HEK293 (cell line): ENCODE data around the gene ZNF799.

Experiments
- CTCF ChIA-PET: fragments of 350-600 bp; formaldehyde crosslinking; extraction: SDS; loops from one replicate; lab custom pipeline; 2021; ENCODE audit warnings: antibody characterized with exemption; lab: Yijun Ruan, JAX
- POLR2A ChIA-PET: fragments of 300-600 bp; formaldehyde crosslinking; extraction: SDS; loops from one replicate; lab custom pipeline; 2020; ENCODE audit warnings: antibody characterized with exemption, inconsistent platforms; lab: Yijun Ruan, JAX
- H3K27ac ChIP-seq: fragments of 200-500 bp; sonication (Bioruptor generic); 2 replicates; pipeline ENCODE4 v1.5.1; 2014; ENCODE audit warnings: low read depth, low read length, control low read depth, inconsistent platforms; ENCODE audit errors: extremely low read depth
- H3K36me3 ChIP-seq, 2 experiments: fragments of 200-500 bp in 1 of 2; sonication (Bioruptor generic) in 1 of 2; 1 replicate in 1 of 2; 2 replicates in 1 of 2; pipeline ENCODE4 v1.5.1; 2014 to 2017; ENCODE audit warnings: inconsistent platforms in 2 of 2, low read length in 2 of 2; ENCODE audit not compliant: control insufficient read depth in 2 of 2, insufficient read depth in 1 of 2
- H3K4me1 ChIP-seq: fragments of 200-500 bp; sonication (Bioruptor generic); 2 replicates; pipeline ENCODE4 v1.5.1; 2014; ENCODE audit warnings: mild to moderate bottlenecking, low read length, inconsistent platforms; ENCODE audit not compliant: control insufficient read depth, insufficient read depth
- H3K4me3 ChIP-seq: 2 replicates; pipeline ENCODE4 v1.5.1; 2011; ENCODE audit warnings: low read depth, mild to moderate bottlenecking, control low read depth, low read length, moderate library complexity
- H3K9me3 ChIP-seq: fragments of 200-500 bp; sonication (Bioruptor generic); 2 replicates; pipeline ENCODE4 v1.5.1; 2014; ENCODE audit warnings: low read depth, low read length, inconsistent platforms; ENCODE audit not compliant: control insufficient read depth, insufficient read depth
- GLI2 ChIP-seq: fragments of 450-650 bp; formaldehyde crosslinking; IDR thresholded peaks from 2 replicates; pipeline ENCODE4; 2017; ENCODE audit warnings: missing biosample characterization, missing genetic modification characterization, low read depth, borderline replicate concordance
- KLF1 ChIP-seq: fragments of 450-650 bp; formaldehyde crosslinking; IDR thresholded peaks from 2 replicates; pipeline ENCODE4 v1.5.1; 2016; ENCODE audit warnings: missing biosample characterization, missing genetic modification characterization
- KLF10 ChIP-seq: fragments of 450-650 bp; IDR thresholded peaks from 2 replicates; pipeline ENCODE4 v1.5.1; 2018; ENCODE audit warnings: missing biosample characterization, mild to moderate bottlenecking, missing genetic modification characterization
- KLF16 ChIP-seq: fragments of 450-650 bp; formaldehyde crosslinking; IDR thresholded peaks from 2 replicates; pipeline ENCODE4 v1.5.1; 2017; ENCODE audit warnings: missing biosample characterization, missing genetic modification characterization
- SCRT2 ChIP-seq: fragments of 450-650 bp; formaldehyde crosslinking; IDR thresholded peaks from 2 replicates; pipeline ENCODE4 v1.5.1; 2016; ENCODE audit warnings: missing biosample characterization, missing genetic modification characterization
- SETDB1 ChIP-seq: IDR thresholded peaks from one replicate; pipeline ENCODE4 v1.6.1; 2017; ENCODE audit warnings: mild to moderate bottlenecking, low read length, moderate library complexity, mixed read lengths; ENCODE audit not compliant: insufficient read length
- TCF7L2 ChIP-seq: IDR thresholded peaks from 2 replicates; pipeline ENCODE4 v1.6.1; 2011; ENCODE audit warnings: low read depth, mild to moderate bottlenecking, inconsistent platforms, low read length, moderate library complexity, borderline replicate concordance
- WT1 ChIP-seq: fragments of 450-650 bp; formaldehyde crosslinking; IDR thresholded peaks from 2 replicates; pipeline ENCODE4 v1.5.1; 2016; ENCODE audit warnings: missing biosample characterization, missing genetic modification characterization
- ZBTB20 ChIP-seq: fragments of 450-650 bp; formaldehyde crosslinking; IDR thresholded peaks from 2 replicates; pipeline ENCODE4 v1.5.1; 2016; ENCODE audit warnings: missing biosample characterization, missing genetic modification characterization
- ZBTB48 ChIP-seq: fragments of 450-650 bp; formaldehyde crosslinking; IDR thresholded peaks from 2 replicates; pipeline ENCODE4 v1.5.1; 2016; ENCODE audit warnings: missing biosample characterization, missing genetic modification characterization
- ZNF19 ChIP-seq: fragments of 450-650 bp; formaldehyde crosslinking; IDR thresholded peaks from 2 replicates; pipeline ENCODE4; 2016; ENCODE audit warnings: missing biosample characterization, missing genetic modification characterization, low read depth
- ZNF239 ChIP-seq: fragments of 450-650 bp; formaldehyde crosslinking; IDR thresholded peaks from 2 replicates; pipeline ENCODE4 v1.5.1; 2016; ENCODE audit warnings: missing biosample characterization, missing genetic modification characterization
- ZNF248 ChIP-seq: fragments of 450-650 bp; formaldehyde crosslinking; IDR thresholded peaks from 2 replicates; pipeline ENCODE4 v1.5.1; 2017; ENCODE audit warnings: missing biosample characterization, missing genetic modification characterization
- ZNF274 ChIP-seq, 2 experiments: fragments of 200-500 bp in 1 of 2; fragments of 450-650 bp in 1 of 2; sonication (Bioruptor generic) in 1 of 2; formaldehyde crosslinking in 1 of 2; IDR thresholded peaks; 2 replicates each; pipeline versions ENCODE4 v1.5.1 to v1.6.1; 2014 to 2016; ENCODE audit warnings: borderline replicate concordance in 1 of 2, inconsistent platforms in 1 of 2, low read length in 1 of 2, missing biosample characterization in 1 of 2, missing genetic modification characterization in 1 of 2
- ZNF302 ChIP-seq: fragments of 450-650 bp; formaldehyde crosslinking; IDR thresholded peaks from 2 replicates; pipeline ENCODE4 v1.5.1; 2016; ENCODE audit warnings: missing biosample characterization, missing genetic modification characterization, low read depth
- ZNF501 ChIP-seq: fragments of 450-650 bp; formaldehyde crosslinking; IDR thresholded peaks from 2 replicates; pipeline ENCODE4 v1.5.1; 2016; ENCODE audit warnings: missing biosample characterization, missing genetic modification characterization
- ZNF791 ChIP-seq: fragments of 450-650 bp; formaldehyde crosslinking; IDR thresholded peaks from 2 replicates; pipeline ENCODE4 v1.5.1; 2016; ENCODE audit warnings: missing biosample characterization, missing genetic modification characterization
- TF ChIP-seq, protein P1 (sequence below): fragments of 450-650 bp; formaldehyde crosslinking; conservative IDR thresholded peaks from 2 replicates; pipeline ENCODE4 v1.5.1; 2016; ENCODE audit warnings: low read depth, missing biosample characterization, missing genetic modification characterization
- TF ChIP-seq, protein P2 (sequence below): fragments of 450-650 bp; formaldehyde crosslinking; IDR thresholded peaks from 2 replicates; pipeline ENCODE4 v1.5.1; 2016; ENCODE audit warnings: missing biosample characterization, missing genetic modification characterization, low read depth
- TF ChIP-seq, protein P3 (sequence below): IDR thresholded peaks from 2 replicates; pipeline ENCODE4 v1.6.1; 2011; ENCODE audit warnings: mild to moderate bottlenecking, low read depth, low read length, borderline replicate concordance
- TF ChIP-seq, protein P4 (sequence below): fragments of 450-650 bp; formaldehyde crosslinking; IDR thresholded peaks from 2 replicates; pipeline ENCODE4 v1.5.1; 2017; ENCODE audit warnings: missing biosample characterization, missing genetic modification characterization

ZNF799 gene

DNA sequence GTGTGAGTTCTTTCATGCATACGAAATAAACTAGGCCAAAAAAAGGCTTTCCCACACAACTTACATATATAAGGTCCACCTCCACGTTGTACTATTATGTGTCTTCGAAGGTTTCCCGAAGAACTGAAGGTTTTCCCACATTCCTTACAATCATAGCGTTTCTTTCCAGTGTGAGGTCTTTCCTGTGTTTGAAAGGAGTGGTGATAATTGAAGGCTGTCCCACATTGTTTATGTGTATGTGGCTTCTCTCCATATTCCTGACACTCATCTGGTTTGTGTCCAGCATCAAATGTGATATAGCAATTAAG lies 50.2 kb downstream of the ZNF799 start:
- TF ChIP-seq SETDB1, result peak; percentile 21
- TF ChIP-seq, protein P1, sequence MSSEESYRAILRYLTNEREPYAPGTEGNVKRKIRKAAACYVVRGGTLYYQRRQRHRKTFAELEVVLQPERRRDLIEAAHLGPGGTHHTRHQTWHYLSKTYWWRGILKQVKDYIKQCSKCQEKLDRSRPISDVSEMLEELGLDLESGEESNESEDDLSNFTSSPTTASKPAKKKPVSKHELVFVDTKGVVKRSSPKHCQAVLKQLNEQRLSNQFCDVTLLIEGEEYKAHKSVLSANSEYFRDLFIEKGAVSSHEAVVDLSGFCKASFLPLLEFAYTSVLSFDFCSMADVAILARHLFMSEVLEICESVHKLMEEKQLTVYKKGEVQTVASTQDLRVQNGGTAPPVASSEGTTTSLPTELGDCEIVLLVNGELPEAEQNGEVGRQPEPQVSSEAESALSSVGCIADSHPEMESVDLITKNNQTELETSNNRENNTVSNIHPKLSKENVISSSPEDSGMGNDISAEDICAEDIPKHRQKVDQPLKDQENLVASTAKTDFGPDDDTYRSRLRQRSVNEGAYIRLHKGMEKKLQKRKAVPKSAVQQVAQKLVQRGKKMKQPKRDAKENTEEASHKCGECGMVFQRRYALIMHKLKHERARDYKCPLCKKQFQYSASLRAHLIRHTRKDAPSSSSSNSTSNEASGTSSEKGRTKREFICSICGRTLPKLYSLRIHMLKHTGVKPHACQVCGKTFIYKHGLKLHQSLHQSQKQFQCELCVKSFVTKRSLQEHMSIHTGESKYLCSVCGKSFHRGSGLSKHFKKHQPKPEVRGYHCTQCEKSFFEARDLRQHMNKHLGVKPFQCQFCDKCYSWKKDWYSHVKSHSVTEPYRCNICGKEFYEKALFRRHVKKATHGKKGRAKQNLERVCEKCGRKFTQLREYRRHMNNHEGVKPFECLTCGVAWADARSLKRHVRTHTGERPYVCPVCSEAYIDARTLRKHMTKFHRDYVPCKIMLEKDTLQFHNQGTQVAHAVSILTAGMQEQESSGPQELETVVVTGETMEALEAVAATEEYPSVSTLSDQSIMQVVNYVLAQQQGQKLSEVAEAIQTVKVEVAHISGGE, result no peak
- TF ChIP-seq, all 188 proteins: peak for 1
- CTCF ChIA-PET, result no interaction called here
- no peak overlapping the region for H3K27ac ChIP-seq
- H3K4me1 ChIP-seq, result no peaks in the 10 kb centered on the region
- no peaks in the 10 kb centered on the region for H3K9me3 ChIP-seq
- POLR2A ChIA-PET, result no interaction called here
- peaks cover 0 to 15% of the 10 kb centered on the region in 2 experiments; a peak in 1 of 3 replicates for H3K36me3 ChIP-seq
- no peak overlapping the region for H3K4me3 ChIP-seq

DNA sequence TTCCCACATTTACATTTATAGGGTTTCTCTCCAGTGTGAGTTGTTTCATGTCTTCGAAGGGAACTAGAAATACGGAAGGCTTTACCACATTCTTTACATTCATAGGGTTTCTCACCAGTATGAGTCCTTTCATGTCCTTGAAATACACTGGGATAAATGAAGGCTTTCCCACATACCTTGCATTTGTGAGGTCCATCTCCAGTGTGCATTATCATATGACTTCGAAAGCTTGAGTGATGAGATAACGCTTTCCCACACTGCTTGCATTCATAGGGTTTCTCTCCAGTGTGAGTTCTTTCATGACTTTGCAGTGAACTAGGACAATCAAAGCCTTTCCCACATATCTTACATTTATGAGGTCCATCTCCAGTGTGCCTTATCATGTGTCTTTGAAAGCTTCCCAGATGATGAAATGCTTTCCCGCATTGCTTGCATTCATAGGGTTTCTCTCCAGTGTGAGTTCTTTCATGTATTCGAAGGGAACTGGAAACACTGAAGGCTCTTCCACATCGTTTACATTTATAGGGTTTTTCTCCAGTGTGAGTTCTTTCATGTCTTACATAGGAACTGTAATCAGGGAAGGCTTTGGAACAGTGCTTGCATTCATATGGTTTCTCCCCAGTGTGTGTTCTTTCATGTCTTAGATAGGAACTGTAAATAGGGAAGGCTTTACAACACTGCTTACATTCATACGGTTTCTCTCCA lies 50.7 kb downstream of the ZNF799 start:
- Histone ChIP-seq H3K4me1 (no peaks in the 10 kb centered on the region), H3K27ac (no peak overlapping the region), H3K9me3 (no peaks in the 10 kb centered on the region), H3K4me3 (no peak overlapping the region), H3K36me3 (peaks cover 0 to 15% of the 10 kb centered on the region in 2 experiments; a peak in 1 of 3 replicates)
- TF ChIP-seq ZNF274 (IDR thresholded peaks at IDR 0.05; ENCODE audit: low read length) (no peak), ZNF274 (tag by site-specific recombination; IDR thresholded peaks at IDR 0.05; ENCODE audit: borderline replicate concordance) (peak; percentile 94), ZNF239 (no peak), KLF10 (tag by site-specific recombination) (no peak), SETDB1 (peak; percentile 95), ZNF501 (no peak)
- TF ChIP-seq, protein P2, sequence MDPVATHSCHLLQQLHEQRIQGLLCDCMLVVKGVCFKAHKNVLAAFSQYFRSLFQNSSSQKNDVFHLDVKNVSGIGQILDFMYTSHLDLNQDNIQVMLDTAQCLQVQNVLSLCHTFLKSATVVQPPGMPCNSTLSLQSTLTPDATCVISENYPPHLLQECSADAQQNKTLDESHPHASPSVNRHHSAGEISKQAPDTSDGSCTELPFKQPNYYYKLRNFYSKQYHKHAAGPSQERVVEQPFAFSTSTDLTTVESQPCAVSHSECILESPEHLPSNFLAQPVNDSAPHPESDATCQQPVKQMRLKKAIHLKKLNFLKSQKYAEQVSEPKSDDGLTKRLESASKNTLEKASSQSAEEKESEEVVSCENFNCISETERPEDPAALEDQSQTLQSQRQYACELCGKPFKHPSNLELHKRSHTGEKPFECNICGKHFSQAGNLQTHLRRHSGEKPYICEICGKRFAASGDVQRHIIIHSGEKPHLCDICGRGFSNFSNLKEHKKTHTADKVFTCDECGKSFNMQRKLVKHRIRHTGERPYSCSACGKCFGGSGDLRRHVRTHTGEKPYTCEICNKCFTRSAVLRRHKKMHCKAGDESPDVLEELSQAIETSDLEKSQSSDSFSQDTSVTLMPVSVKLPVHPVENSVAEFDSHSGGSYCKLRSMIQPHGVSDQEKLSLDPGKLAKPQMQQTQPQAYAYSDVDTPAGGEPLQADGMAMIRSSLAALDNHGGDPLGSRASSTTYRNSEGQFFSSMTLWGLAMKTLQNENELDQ, result no peak
- TF ChIP-seq, protein P3, sequence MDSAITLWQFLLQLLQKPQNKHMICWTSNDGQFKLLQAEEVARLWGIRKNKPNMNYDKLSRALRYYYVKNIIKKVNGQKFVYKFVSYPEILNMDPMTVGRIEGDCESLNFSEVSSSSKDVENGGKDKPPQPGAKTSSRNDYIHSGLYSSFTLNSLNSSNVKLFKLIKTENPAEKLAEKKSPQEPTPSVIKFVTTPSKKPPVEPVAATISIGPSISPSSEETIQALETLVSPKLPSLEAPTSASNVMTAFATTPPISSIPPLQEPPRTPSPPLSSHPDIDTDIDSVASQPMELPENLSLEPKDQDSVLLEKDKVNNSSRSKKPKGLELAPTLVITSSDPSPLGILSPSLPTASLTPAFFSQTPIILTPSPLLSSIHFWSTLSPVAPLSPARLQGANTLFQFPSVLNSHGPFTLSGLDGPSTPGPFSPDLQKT, result no peak
- POLR2A ChIA-PET, result no interaction called here
- CTCF ChIA-PET, result no interaction called here

DNA sequence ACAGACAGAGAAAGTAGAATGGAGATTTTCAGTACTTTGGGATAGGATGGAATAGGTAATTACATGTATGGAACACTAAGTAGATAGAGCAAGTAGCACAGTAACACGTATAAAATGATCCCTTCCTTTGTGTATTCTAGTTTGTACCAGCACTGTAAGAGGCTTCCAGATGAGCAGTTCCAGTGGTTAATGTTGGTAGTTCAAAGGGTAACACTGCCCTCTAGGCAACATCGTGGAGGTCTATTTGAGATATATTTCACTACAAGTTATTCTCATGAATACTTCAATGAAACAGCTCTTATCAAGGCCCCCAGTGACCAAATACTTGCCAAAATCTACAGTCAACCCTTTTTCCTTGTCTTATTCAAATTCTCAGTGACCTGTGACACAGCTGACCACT lies 54.2 kb downstream of the ZNF799 start:
- no peak overlapping the region for H3K4me3 ChIP-seq
- POLR2A ChIA-PET, result no interaction called here
- TF ChIP-seq WT1 (tag by site-specific recombination), result no peak
- TF ChIP-seq ZNF302, result no peak
- TF ChIP-seq KLF16 (tag by site-specific recombination), result no peak
- no peak for TF ChIP-seq ZNF248 (tag by site-specific recombination)
- TF ChIP-seq KLF1 (tag by site-specific recombination), result no peak
- TF ChIP-seq GLI2, result no peak
- TF ChIP-seq TCF7L2, result no peak
- TF ChIP-seq SCRT2 (tag by site-specific recombination), result no peak
- TF ChIP-seq ZNF791 (tag by site-specific recombination), result no peak
- TF ChIP-seq ZBTB48 (tag by site-specific recombination), result no peak
- no peak for TF ChIP-seq ZNF19 (tag by site-specific recombination)
- TF ChIP-seq SETDB1, result no peak
- TF ChIP-seq ZBTB20, result no peak
- TF ChIP-seq, protein P4, sequence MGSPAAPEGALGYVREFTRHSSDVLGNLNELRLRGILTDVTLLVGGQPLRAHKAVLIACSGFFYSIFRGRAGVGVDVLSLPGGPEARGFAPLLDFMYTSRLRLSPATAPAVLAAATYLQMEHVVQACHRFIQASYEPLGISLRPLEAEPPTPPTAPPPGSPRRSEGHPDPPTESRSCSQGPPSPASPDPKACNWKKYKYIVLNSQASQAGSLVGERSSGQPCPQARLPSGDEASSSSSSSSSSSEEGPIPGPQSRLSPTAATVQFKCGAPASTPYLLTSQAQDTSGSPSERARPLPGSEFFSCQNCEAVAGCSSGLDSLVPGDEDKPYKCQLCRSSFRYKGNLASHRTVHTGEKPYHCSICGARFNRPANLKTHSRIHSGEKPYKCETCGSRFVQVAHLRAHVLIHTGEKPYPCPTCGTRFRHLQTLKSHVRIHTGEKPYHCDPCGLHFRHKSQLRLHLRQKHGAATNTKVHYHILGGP (tag by site-specific recombination), result no peak
- H3K4me1 ChIP-seq, result no peaks in the 10 kb centered on the region
- no peak overlapping the region for H3K27ac ChIP-seq
- H3K9me3 ChIP-seq, result no peaks in the 10 kb centered on the region
- CTCF ChIA-PET, result interaction anchor here (0.7 kb wide), 1 partner anchor 9 kb away, joined by 3 read pairs; no protein-coding TSS in a partner anchor
- peaks cover 0 to 15% of the 10 kb centered on the region in 2 experiments; a peak in 1 of 3 replicates for H3K36me3 ChIP-seq
